SH-SY5Y (cell line): ENCODE results near the gene AHRR.

Experiments used
- GATA2 ChIP-seq: IDR thresholded peaks from 2 replicates; pipeline ENCODE4 v1.6.1; 2011; ENCODE audit warnings: mild to moderate bottlenecking, low read depth, low read length
- GATA3 ChIP-seq: IDR thresholded peaks from 2 replicates; pipeline ENCODE4 v1.6.1; 2011; ENCODE audit warnings: low read depth, mild to moderate bottlenecking, low read length, moderate library complexity

AHRR gene

GRCh38 chr5:429453-430188, 108.1 kb downstream of the AHRR start:
- TF ChIP-seq GATA2 (no peak), GATA3 (no peak)

GRCh38 chr5:430214-430925, 108.9 kb downstream of the AHRR start:
- no peak for TF ChIP-seq GATA3
- no peak for TF ChIP-seq GATA2

GRCh38 chr5:431001-431710, 109.6 kb downstream of the AHRR start:
- TF ChIP-seq GATA2 (no peak), GATA3 (no peak)

- TF ChIP-seq GATA2: no peak
- TF ChIP-seq GATA3: no peak
Measured at GRCh38 chr5:431711-432050, 110.2 kb downstream of the AHRR start.

GRCh38 chr5:432201-432927, 110.8 kb downstream of the AHRR start:
- no peak for TF ChIP-seq GATA3
- TF ChIP-seq GATA2: no peak

- TF ChIP-seq GATA3: no peak
- no peak for TF ChIP-seq GATA2
Measured at GRCh38 chr5:432928-433791, 111.6 kb downstream of the AHRR start.

GRCh38 chr5:433836-434235, 112.3 kb downstream of the AHRR start:
- no peak for TF ChIP-seq GATA2
- no peak for TF ChIP-seq GATA3

GRCh38 chr5:434443-435146, 113.1 kb downstream of the AHRR start:
- TF ChIP-seq GATA2 (no peak), GATA3 (no peak)

GRCh38 chr5:435156-435790, 113.8 kb downstream of the AHRR start:
- no peak for TF ChIP-seq GATA2
- TF ChIP-seq GATA3: no peak

- no peak for TF ChIP-seq GATA3
- no peak for TF ChIP-seq GATA2
Measured at GRCh38 chr5:435961-436640, 114.6 kb downstream of the AHRR start.

- TF ChIP-seq GATA2: no peak
- no peak for TF ChIP-seq GATA3
Measured at GRCh38 chr5:436641-436975, 115.1 kb downstream of the AHRR start.

- TF ChIP-seq GATA2 (no peak), GATA3 (no peak)
Measured at GRCh38 chr5:437281-437771, 115.8 kb downstream of the AHRR start.
